Loucy (cell line): Measurements from ENCODE around the gene MCF2L.

Source experiments
- H2AFZ ChIP-seq: fragments of 200-600 bp; sonication (generic); 2 replicates; pipeline ENCODE4 v1.6.0; 2016; ENCODE audit warnings: antibody characterized with exemption, mild to moderate bottlenecking, low read length, moderate library complexity
- H3F3A ChIP-seq: fragments of 200-600 bp; 2 replicates; pipeline ENCODE4 v1.6.0; 2016; ENCODE audit warnings: antibody characterized with exemption, low read depth, mild to moderate bottlenecking
- H3K27me3 ChIP-seq: fragments of 200-600 bp; sonication (generic); 2 replicates; pipeline ENCODE4 v1.6.1; 2014; ENCODE audit warnings: low read length, mild to moderate bottlenecking; ENCODE audit not compliant: insufficient read depth, poor library complexity, severe bottlenecking
- H3K36me3 ChIP-seq: fragments of 200-600 bp; sonication (generic); 2 replicates; pipeline ENCODE4 v1.6.1; 2016; ENCODE audit warnings: low read length; ENCODE audit not compliant: insufficient read depth
- H3K4me1 ChIP-seq: fragments of 200-600 bp; sonication (generic); 2 replicates; pipeline ENCODE4 v1.5.1; 2014; ENCODE audit warnings: low read length, mild to moderate bottlenecking; ENCODE audit not compliant: insufficient read depth, poor library complexity, severe bottlenecking
- H3K4me2 ChIP-seq: fragments of 200-600 bp; sonication (generic); 2 replicates; pipeline ENCODE4 v1.6.0; 2014; ENCODE audit warnings: antibody characterized with exemption, low read length, low read depth, mild to moderate bottlenecking; ENCODE audit not compliant: poor library complexity, severe bottlenecking
- H3K4me3 ChIP-seq: fragments of 200-600 bp; sonication (generic); 2 replicates; pipeline ENCODE4 v1.5.1; 2014; ENCODE audit warnings: low read length, mild to moderate bottlenecking, mixed read lengths; ENCODE audit not compliant: poor library complexity, severe bottlenecking
- H3K79me2 ChIP-seq: fragments of 200-600 bp; sonication (generic); 2 replicates; pipeline ENCODE4 v1.6.1; 2014; ENCODE audit warnings: low read length; ENCODE audit not compliant: insufficient read depth
- H3K9ac ChIP-seq: fragments of 200-600 bp; sonication (generic); 2 replicates; pipeline ENCODE4 v1.6.0; 2014; ENCODE audit warnings: mild to moderate bottlenecking, low read depth, low read length, moderate library complexity; ENCODE audit not compliant: poor library complexity, severe bottlenecking
- H3K9me2 ChIP-seq: fragments of 200-600 bp; sonication (generic); replicated peaks from 2 replicates; pipeline ENCODE4 v1.6.1; 2016; ENCODE audit warnings: low read depth, low read length, mixed read lengths
- H3K9me3 ChIP-seq: fragments of 200-600 bp; sonication (generic); 2 replicates; pipeline ENCODE4 v1.6.1; 2014; ENCODE audit warnings: mild to moderate bottlenecking, antibody characterized with exemption, low read length, low read depth; ENCODE audit not compliant: insufficient read depth
- H4K20me1 ChIP-seq: fragments of 200-600 bp; sonication (generic); 2 replicates; pipeline ENCODE4 v1.6.0; 2014; ENCODE audit warnings: antibody characterized with exemption, low read length, mild to moderate bottlenecking; ENCODE audit not compliant: insufficient read depth, poor library complexity, severe bottlenecking
- EZH2phosphoT487 ChIP-seq: fragments of 200-600 bp; IDR thresholded peaks from 2 replicates; pipeline ENCODE4 v1.6.1; 2018; ENCODE audit warnings: antibody characterized with exemption, mild to moderate bottlenecking, moderate library complexity, borderline replicate concordance
- TF ChIP-seq, protein P1 (sequence below): fragments of 200-600 bp; sonication (generic); conservative IDR thresholded peaks from 2 replicates; pipeline ENCODE4 v1.5.1; 2014; ENCODE audit warnings: mild to moderate bottlenecking, antibody characterized with exemption, low read length

Gene MCF2L

GRCh38 chr13:112967686-112968379, 1.2 kb upstream of the MCF2L start:
- Histone ChIP-seq H4K20me1 (no peaks in the 10 kb centered on the region), H3K4me2 (peak overlapping the region; percentile 56), H3K9me3 (no peaks in the 10 kb centered on the region; the same call in 1 of the 2 replicates), H3K4me3 (peak overlapping the region; percentile 71), H3K9me2 (no peaks in the 10 kb centered on the region), H3K36me3 (no peaks in the 10 kb centered on the region), H3K4me1 (peaks cover 17% of the 10 kb centered on the region), H3K9ac (no peak overlapping the region), H3F3A (no peaks in the 10 kb centered on the region), H2AFZ (peak overlapping the region; percentile 58; the same call in 1 of the 2 replicates), H3K79me2 (no peaks in the 10 kb centered on the region), H3K27me3 (peaks cover 8% of the 10 kb centered on the region)
- no peak for TF ChIP-seq EZH2phosphoT487
- TF ChIP-seq, protein P1, sequence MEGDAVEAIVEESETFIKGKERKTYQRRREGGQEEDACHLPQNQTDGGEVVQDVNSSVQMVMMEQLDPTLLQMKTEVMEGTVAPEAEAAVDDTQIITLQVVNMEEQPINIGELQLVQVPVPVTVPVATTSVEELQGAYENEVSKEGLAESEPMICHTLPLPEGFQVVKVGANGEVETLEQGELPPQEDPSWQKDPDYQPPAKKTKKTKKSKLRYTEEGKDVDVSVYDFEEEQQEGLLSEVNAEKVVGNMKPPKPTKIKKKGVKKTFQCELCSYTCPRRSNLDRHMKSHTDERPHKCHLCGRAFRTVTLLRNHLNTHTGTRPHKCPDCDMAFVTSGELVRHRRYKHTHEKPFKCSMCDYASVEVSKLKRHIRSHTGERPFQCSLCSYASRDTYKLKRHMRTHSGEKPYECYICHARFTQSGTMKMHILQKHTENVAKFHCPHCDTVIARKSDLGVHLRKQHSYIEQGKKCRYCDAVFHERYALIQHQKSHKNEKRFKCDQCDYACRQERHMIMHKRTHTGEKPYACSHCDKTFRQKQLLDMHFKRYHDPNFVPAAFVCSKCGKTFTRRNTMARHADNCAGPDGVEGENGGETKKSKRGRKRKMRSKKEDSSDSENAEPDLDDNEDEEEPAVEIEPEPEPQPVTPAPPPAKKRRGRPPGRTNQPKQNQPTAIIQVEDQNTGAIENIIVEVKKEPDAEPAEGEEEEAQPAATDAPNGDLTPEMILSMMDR: no peak

DNA sequence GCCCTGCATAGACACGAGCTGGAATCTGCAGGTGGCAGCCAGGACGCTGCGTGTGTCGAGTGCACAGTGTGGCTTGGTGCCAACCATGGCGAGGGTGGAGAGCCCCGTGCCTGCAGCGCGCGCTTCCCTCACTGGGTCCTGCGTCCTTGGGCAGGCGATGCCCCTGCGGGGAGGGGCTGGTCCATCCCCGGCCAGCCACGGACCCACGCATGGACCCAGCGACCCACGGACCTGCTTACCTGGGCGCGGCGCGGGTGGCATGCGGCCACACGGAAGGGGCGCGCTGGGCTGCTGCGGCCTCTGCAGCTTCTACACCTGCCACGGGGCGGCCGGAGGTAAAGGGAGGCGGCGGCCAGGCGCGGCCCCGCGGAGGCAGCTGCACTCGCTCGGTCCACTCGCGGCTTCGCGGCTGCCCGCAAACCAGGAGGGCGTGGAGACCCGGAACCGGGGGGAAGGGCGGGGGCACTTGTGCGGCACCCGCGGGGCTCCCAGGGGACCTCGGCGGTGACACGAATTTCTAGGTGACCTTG, 569 bp upstream of the MCF2L start:
- no peaks in the 10 kb centered on the region for H3K9me2 ChIP-seq
- H3K79me2 ChIP-seq: no peaks in the 10 kb centered on the region
- no peaks in the 10 kb centered on the region for H3K36me3 ChIP-seq
- TF ChIP-seq, protein P1: no peak
- TF ChIP-seq EZH2phosphoT487: no peak
- peak overlapping the region; percentile 56 for H3K4me2 ChIP-seq
- H3K4me3 ChIP-seq: peak overlapping the region; percentile 71
- no peaks in the 10 kb centered on the region; the same call in 1 of the 2 replicates for H3K9me3 ChIP-seq
- peak overlapping the region; percentile 58; the same call in 1 of the 2 replicates for H2AFZ ChIP-seq
- peaks cover 8% of the 10 kb centered on the region for H3K27me3 ChIP-seq
- no peaks in the 10 kb centered on the region for H4K20me1 ChIP-seq
- no peaks in the 10 kb centered on the region for H3F3A ChIP-seq
- H3K4me1 ChIP-seq: peaks cover 17% of the 10 kb centered on the region
- H3K9ac ChIP-seq: peak overlapping the region; percentile 32

DNA sequence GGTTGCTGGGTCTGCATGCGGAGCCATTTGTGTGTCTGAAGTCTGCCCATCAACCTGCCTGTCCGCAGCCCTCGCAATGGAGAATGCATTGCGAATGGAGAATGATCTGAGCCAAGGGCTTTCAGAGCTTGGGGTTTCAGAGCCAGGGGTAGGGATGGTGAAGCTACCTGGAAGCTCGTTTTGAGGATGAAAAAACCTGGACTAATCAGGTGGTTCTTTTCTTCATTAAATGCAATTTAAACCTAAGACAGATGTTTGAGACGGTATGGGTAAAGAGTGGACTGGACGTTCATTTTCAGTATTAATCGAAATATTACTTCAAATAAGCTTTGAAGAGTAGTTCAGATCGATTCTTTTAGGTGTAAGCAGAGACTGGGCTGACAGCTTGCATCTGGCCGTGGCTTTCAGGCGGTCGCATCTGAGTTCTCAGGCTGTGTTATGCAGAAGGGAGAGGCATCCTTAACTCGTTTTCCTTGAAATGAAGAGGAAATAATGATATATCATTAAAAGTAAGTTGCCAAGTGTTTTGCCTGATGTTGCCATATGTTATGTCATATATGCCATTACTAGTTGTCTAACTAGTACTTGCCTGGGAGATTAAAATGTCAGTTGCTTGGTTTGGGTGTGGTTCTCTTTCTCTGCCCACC, 801 bp downstream of the MCF2L start:
- Histone ChIP-seq H4K20me1 (no peaks in the 10 kb centered on the region), H3K4me3 (peak overlapping the region; percentile 71), H3K79me2 (no peaks in the 10 kb centered on the region), H3K36me3 (no peaks in the 10 kb centered on the region), H3K9me3 (no peaks in the 10 kb centered on the region; the same call in 1 of the 2 replicates), H3K4me1 (peaks cover 17% of the 10 kb centered on the region), H3K9me2 (no peaks in the 10 kb centered on the region), H2AFZ (peak overlapping the region; percentile 55), H3F3A (no peaks in the 10 kb centered on the region), H3K9ac (peak overlapping the region; percentile 21), H3K4me2 (peak overlapping the region; percentile 56), H3K27me3 (peaks cover 8% of the 10 kb centered on the region)
- no peak for TF ChIP-seq EZH2phosphoT487
- TF ChIP-seq, protein P1: no peak
